ENCODE data around the gene TAF8.

- TF ChIP-seq CTCF (IDR thresholded peaks at IDR 0.05; ENCODE audit: low read length) = no peak
- TF ChIP-seq EZH2 (IDR thresholded peaks at IDR 0.05; ENCODE audit: borderline replicate concordance, low read length) = no peak
Observed at GRCh38 chr6:42100029-42100901, 49.9 kb downstream of the TAF8 start.

All from OCI-LY1 (cell line).